ENCODE measurements around the gene KCNJ4.

KCNJ4 gene

DNA sequence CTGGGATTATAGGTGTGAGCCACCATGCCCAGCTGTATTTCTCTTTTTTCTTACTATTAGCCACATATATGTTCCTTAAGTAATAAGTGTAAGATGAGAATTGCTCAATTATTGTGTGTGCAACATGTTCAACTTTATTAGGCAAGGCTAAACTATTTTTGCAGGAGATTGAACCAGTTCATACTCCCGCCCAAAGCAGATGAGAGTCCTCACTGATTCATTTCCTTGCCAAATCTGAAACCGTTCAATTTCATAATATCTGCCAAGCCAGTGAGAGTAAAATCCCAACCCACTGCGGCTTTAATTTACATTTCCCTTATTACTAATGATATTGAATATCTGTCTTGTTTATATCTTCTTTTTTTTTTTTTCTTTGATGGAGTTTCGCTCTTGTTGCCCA lies 48.4 kb downstream of the KCNJ4 start:
- ATAC-seq = no peak
- TF ChIP-seq ISL1 (CRISPR knock-in tag; IDR thresholded peaks at IDR 0.05) (no peak), TCF4 (CRISPR knock-in tag; IDR thresholded peaks at IDR 0.05; ENCODE audit: borderline replicate concordance) (no peak), ZFP30 (CRISPR knock-in tag; IDR thresholded peaks at IDR 0.05) (no peak), TOX (CRISPR knock-in tag; IDR thresholded peaks at IDR 0.05; ENCODE audit: borderline replicate concordance) (no peak), CSDC2 (CRISPR knock-in tag; IDR thresholded peaks at IDR 0.05) (no peak), ZNF70 (CRISPR knock-in tag; IDR thresholded peaks at IDR 0.05) (no peak), ZNF565 (CRISPR knock-in tag; conservative IDR thresholded peaks at IDR 0.05; ENCODE audit: low read depth) (no peak), OSR1 (CRISPR knock-in tag; IDR thresholded peaks at IDR 0.05) (no peak), ZFP3 (CRISPR knock-in tag; IDR thresholded peaks at IDR 0.05) (no peak), PPARA (CRISPR knock-in tag; IDR thresholded peaks at IDR 0.05; ENCODE audit: borderline replicate concordance) (no peak), BACH2 (CRISPR knock-in tag; IDR thresholded peaks at IDR 0.05; ENCODE audit: borderline replicate concordance) (no peak), ZNF8 (CRISPR knock-in tag; IDR thresholded peaks at IDR 0.05) (no peak), ZC3H10 (CRISPR knock-in tag; IDR thresholded peaks at IDR 0.05) (no peak)
- TF ChIP-seq, protein P1, sequence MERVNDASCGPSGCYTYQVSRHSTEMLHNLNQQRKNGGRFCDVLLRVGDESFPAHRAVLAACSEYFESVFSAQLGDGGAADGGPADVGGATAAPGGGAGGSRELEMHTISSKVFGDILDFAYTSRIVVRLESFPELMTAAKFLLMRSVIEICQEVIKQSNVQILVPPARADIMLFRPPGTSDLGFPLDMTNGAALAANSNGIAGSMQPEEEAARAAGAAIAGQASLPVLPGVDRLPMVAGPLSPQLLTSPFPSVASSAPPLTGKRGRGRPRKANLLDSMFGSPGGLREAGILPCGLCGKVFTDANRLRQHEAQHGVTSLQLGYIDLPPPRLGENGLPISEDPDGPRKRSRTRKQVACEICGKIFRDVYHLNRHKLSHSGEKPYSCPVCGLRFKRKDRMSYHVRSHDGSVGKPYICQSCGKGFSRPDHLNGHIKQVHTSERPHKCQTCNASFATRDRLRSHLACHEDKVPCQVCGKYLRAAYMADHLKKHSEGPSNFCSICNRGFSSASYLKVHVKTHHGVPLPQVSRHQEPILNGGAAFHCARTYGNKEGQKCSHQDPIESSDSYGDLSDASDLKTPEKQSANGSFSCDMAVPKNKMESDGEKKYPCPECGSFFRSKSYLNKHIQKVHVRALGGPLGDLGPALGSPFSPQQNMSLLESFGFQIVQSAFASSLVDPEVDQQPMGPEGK (CRISPR knock-in tag; IDR thresholded peaks at IDR 0.05; ENCODE audit: borderline replicate concordance) = no peak
- TF ChIP-seq, protein P2, sequence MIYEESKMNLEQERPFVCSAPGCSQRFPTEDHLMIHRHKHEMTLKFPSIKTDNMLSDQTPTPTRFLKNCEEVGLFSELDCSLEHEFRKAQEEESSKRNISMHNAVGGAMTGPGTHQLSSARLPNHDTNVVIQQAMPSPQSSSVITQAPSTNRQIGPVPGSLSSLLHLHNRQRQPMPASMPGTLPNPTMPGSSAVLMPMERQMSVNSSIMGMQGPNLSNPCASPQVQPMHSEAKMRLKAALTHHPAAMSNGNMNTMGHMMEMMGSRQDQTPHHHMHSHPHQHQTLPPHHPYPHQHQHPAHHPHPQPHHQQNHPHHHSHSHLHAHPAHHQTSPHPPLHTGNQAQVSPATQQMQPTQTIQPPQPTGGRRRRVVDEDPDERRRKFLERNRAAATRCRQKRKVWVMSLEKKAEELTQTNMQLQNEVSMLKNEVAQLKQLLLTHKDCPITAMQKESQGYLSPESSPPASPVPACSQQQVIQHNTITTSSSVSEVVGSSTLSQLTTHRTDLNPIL (CRISPR knock-in tag; IDR thresholded peaks at IDR 0.05; ENCODE audit: low read depth) = no peak
- TF ChIP-seq, protein P3, sequence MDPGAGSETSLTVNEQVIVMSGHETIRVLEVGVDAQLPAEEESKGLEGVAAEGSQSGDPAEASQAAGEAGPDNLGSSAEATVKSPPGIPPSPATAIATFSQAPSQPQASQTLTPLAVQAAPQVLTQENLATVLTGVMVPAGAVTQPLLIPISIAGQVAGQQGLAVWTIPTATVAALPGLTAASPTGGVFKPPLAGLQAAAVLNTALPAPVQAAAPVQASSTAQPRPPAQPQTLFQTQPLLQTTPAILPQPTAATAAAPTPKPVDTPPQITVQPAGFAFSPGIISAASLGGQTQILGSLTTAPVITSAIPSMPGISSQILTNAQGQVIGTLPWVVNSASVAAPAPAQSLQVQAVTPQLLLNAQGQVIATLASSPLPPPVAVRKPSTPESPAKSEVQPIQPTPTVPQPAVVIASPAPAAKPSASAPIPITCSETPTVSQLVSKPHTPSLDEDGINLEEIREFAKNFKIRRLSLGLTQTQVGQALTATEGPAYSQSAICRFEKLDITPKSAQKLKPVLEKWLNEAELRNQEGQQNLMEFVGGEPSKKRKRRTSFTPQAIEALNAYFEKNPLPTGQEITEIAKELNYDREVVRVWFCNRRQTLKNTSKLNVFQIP (CRISPR knock-in tag; IDR thresholded peaks at IDR 0.05; ENCODE audit: borderline replicate concordance, low read depth) = no peak
- TF ChIP-seq, protein P4, sequence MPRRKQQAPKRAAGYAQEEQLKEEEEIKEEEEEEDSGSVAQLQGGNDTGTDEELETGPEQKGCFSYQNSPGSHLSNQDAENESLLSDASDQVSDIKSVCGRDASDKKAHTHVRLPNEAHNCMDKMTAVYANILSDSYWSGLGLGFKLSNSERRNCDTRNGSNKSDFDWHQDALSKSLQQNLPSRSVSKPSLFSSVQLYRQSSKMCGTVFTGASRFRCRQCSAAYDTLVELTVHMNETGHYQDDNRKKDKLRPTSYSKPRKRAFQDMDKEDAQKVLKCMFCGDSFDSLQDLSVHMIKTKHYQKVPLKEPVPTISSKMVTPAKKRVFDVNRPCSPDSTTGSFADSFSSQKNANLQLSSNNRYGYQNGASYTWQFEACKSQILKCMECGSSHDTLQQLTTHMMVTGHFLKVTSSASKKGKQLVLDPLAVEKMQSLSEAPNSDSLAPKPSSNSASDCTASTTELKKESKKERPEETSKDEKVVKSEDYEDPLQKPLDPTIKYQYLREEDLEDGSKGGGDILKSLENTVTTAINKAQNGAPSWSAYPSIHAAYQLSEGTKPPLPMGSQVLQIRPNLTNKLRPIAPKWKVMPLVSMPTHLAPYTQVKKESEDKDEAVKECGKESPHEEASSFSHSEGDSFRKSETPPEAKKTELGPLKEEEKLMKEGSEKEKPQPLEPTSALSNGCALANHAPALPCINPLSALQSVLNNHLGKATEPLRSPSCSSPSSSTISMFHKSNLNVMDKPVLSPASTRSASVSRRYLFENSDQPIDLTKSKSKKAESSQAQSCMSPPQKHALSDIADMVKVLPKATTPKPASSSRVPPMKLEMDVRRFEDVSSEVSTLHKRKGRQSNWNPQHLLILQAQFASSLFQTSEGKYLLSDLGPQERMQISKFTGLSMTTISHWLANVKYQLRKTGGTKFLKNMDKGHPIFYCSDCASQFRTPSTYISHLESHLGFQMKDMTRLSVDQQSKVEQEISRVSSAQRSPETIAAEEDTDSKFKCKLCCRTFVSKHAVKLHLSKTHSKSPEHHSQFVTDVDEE (CRISPR knock-in tag; IDR thresholded peaks at IDR 0.05) = no peak
- TF ChIP-seq, protein P5, sequence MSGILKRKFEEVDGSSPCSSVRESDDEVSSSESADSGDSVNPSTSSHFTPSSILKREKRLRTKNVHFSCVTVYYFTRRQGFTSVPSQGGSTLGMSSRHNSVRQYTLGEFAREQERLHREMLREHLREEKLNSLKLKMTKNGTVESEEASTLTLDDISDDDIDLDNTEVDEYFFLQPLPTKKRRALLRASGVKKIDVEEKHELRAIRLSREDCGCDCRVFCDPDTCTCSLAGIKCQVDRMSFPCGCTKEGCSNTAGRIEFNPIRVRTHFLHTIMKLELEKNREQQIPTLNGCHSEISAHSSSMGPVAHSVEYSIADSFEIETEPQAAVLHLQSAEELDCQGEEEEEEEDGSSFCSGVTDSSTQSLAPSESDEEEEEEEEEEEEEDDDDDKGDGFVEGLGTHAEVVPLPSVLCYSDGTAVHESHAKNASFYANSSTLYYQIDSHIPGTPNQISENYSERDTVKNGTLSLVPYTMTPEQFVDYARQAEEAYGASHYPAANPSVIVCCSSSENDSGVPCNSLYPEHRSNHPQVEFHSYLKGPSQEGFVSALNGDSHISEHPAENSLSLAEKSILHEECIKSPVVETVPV (CRISPR knock-in tag; IDR thresholded peaks at IDR 0.05) = no peak

DNA sequence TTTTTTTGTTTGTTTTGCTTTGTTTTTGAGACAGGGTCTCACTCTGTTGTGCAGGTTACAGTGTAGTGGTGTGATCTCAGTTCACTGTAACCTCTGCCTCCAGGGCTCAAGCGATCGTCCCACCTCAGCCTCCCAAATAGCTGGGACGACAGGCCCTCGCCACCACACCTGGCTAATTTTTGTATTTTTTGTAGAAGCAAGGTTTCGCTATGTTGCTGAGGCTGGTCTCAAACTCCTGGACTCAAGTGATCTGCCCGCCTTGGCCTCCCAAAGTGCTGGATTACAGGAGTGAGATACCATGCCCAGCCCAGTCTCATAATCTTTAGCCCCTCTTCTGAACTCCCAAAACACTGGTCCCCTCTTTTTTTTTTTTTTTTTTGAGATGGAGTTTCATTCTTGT lies 50.6 kb downstream of the KCNJ4 start:
- TF ChIP-seq, protein P5 (CRISPR knock-in tag; IDR thresholded peaks at IDR 0.05) = no peak
- TF ChIP-seq ISL1 (CRISPR knock-in tag; IDR thresholded peaks at IDR 0.05) = no peak
- no peak for ATAC-seq

DNA sequence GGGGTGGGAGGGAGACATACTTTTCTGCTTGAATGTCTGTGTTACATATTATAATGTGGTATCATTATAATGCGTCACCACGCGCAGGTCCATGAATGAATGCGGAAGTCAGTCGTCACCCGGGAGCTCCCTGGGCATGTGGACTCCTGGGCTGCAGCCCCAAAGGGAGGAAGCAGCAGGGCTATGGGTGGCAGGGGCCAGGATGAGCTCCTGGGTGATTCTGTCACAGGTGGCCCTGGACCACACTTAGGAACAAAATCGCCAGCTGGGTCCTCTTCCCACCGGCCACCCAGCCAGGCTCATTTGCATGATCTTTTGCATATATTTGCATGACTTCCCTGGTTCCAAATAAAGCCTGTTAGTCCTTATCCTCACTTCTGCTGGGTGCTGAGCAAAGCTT lies 51.2 kb downstream of the KCNJ4 start:
- no peak for ATAC-seq
- TF ChIP-seq, protein P3 (CRISPR knock-in tag; IDR thresholded peaks at IDR 0.05; ENCODE audit: borderline replicate concordance, low read depth) = no peak
- no peak for TF ChIP-seq SNAI2 (CRISPR knock-in tag; IDR thresholded peaks at IDR 0.05)
- no peak for TF ChIP-seq ZFP3 (CRISPR knock-in tag; IDR thresholded peaks at IDR 0.05)
- TF ChIP-seq GLIS3 (CRISPR knock-in tag; IDR thresholded peaks at IDR 0.05) = no peak
- no peak for TF ChIP-seq TCF4 (CRISPR knock-in tag; IDR thresholded peaks at IDR 0.05; ENCODE audit: borderline replicate concordance)
- no peak for TF ChIP-seq BACH2 (CRISPR knock-in tag; IDR thresholded peaks at IDR 0.05; ENCODE audit: borderline replicate concordance)
- no peak for TF ChIP-seq OSR1 (CRISPR knock-in tag; IDR thresholded peaks at IDR 0.05)
- TF ChIP-seq, protein P1 (CRISPR knock-in tag; IDR thresholded peaks at IDR 0.05; ENCODE audit: borderline replicate concordance) = no peak
- no peak for TF ChIP-seq CSDC2 (CRISPR knock-in tag; IDR thresholded peaks at IDR 0.05)
- no peak for TF ChIP-seq TOX (CRISPR knock-in tag; IDR thresholded peaks at IDR 0.05; ENCODE audit: borderline replicate concordance)
